Stimulated activated CD4-positive, alpha-beta T cell treated with anti-CD3 and anti-CD28 coated beads, Interleukin-15, amount 100 ng/mL, for 1 hour (primary cell): Measurements from ENCODE around the gene TBL1XR1.
"Not testable (repeated sequence)": the region's sequence is repeated elsewhere in the genome, so short reads cannot be mapped to it uniquely, and the experiment has no call there.

Experiments
- DNase-seq, 2 donors: peaks; one replicate each; pipeline ENCODE4 v3.0.0-alpha.2; 2020; ENCODE audit warnings: low read depth in 1 of 2, low spot score in 1 of 2

TBL1XR1 gene

DNA sequence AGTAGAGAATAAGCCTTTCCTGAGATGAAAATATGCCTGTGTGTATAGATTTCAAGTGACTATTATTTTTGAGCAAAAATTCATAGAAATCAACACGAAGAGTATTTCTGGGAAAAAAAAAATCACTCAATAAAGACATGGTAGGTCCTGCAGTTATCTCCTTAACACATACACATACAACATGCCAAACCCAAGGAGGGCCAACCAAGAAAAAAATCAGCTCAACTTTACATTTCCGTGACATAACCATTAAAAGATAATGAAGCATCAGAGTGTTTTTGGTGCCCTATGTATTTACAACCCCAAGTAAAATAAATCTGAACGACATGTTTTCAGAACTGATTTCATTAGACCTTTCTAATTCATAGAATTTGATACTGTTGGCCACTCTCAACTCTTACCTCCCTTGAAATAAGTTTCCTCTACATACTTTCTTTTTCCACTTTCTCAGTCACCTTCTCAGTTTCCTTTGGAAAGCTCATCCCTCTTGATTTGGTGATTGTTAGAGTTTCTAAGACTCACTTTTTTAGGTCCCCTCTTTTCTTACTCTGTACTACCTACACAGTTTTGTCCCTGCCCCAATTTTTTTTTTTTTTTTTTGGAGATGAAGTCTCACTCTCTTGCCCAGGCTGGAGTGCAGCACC, 162.3 kb downstream of the TBL1XR1 start:
- DNase-seq = no peak

DNA sequence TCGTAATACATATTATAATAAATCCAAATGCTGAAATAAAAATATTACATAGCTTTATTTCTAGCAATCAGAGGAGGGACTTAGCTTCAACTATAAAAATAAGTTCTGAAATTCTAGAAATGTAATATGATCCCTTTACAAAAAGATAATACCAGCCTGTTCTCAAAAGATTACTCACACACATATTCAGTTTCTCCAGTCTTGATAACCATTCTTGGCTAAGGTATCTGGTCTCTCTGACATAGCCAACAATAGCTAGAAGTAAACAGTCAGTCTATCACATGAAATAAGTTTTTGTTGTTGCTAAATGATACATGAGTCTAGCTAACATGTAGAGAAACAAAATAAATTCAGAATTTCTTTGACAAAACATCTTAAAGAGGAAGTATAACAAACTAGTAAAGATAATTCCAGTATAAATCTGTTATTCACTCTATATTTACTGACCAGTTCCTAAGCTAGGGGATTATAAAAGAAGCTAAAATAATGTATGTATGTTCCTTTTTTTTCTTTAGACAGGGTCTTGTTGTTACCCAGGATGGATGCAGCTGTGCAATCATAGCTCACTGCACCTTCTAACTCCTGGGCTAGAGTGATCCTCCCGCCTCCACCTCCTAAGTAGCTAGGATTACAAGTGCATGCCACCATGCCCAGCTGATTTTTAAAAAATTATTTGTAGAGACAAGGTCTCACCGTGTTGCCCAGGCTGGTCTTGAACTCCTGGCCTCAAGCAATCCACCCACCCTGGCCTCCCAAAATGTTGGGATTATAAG, 170.6 kb downstream of the TBL1XR1 start:
- DNase-seq = no peak

DNA sequence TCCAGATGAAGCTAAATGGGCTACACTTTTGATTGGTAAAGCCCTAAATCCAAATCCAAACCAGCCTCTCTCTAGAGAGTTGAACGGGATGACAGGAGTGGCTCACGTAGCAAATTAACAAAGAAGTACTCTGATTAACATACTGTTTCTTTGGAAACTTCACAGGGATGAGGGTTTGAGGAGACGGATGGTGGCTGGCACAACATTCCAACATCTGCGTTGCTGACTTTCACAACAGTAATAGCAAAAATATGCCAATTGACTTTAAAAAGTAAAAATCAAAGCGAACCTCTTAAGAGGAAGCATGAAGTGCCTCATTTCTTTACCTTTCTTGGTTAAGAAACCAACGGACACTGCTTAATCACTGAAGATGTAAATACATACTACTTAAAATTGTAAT, 181.4 kb downstream of the TBL1XR1 start:
- no peak for DNase-seq

DNA sequence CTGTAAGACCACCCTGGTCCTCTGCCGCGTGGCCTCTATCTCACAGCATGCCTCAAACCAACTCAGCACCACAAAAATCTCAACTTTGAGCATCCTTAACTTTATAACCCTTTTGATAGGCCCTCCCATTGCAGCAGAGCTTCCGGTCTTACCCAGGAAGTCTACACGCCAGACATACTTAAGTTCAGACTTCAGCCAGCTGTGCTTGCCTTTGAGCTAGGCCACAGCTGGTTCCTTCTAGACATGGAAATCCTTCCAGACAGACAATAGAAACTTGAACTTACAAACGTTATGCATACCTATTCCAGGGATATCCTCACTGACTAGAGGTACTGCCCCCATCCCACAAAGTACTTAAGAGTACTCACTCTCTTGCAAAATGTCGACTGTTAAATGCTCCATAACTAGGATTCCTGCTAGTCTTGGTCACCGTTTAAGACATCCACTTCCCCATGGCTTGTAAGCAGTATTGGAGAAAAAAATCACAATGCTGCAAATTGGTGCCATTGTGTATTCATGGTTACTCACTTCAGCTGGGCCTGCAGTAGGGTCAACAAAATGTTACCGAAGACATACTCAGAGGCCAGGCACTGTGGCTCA, 183.5 kb downstream of the TBL1XR1 start:
- no peak for DNase-seq

DNA sequence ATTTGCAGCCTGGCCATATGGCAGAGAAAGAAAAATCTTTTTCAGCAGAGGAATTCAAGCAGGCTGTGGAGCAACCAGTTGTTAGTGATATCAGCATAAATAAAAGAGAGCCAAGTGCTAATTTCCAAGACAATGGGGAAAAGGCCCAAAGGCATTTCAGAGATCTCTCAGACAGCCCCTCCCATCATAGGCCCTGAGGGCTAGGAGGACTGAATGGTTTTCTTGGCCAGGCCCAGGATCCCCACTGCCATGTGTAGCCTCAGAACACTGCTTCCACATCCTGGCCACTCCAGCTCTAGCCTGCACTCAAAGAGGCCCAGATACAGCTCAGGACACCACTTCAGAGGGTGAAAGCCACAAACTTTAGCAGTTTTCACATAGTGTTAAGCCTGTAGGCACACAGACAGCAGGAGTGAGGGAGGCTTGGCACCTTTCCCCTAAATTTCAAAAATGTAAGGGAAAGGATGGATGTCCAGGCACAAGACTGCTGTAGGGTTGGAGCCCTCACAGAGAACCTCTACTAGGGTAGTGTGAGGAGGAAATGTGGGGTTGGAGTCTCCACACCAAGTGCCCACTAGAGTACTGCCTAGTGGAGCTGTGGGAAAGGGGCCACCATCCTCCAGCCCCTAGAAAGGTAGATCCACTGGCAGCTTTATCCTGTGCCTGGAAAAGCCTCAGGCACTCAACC, 191.4 kb downstream of the TBL1XR1 start:
- no peak for DNase-seq

DNA sequence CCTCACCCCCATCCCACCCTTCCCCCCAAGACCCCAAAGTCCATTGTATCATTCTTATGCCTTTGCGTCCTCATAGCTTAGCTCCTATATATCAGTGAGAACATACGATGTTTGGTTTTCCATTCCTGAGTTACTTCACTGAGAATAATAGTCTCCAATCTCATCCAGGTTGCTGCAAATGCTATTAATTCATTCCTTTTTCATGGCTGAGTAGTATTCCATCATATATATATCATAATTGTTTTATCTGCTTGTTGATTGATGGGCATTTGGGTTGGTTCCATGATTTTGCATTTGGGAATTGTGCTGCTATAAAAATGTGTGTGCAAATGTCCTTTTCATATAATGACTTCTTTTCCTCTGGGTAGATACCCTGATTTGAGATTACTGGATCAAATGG, 197.1 kb downstream of the TBL1XR1 start:
- not testable (repeated sequence) for DNase-seq

DNA sequence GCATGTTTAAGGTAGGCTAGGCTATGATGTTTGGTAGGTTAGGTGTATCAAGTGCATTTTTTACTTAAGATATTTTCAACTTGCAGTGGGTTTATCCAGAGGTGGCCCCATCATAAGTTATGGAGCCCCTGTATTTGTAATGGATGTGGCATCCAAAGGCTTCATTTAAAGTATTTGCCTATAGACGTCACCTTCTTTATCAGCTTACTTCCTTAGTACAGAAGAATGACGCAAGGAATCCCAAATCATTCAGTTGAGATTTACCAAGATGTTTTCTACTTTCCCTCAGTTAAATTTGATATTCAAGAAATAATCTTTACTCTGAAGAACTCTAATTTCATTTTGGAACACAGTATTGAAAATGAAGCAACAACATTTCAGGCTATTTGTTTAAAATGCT, 201.3 kb downstream of the TBL1XR1 start:
- no peak for DNase-seq

DNA sequence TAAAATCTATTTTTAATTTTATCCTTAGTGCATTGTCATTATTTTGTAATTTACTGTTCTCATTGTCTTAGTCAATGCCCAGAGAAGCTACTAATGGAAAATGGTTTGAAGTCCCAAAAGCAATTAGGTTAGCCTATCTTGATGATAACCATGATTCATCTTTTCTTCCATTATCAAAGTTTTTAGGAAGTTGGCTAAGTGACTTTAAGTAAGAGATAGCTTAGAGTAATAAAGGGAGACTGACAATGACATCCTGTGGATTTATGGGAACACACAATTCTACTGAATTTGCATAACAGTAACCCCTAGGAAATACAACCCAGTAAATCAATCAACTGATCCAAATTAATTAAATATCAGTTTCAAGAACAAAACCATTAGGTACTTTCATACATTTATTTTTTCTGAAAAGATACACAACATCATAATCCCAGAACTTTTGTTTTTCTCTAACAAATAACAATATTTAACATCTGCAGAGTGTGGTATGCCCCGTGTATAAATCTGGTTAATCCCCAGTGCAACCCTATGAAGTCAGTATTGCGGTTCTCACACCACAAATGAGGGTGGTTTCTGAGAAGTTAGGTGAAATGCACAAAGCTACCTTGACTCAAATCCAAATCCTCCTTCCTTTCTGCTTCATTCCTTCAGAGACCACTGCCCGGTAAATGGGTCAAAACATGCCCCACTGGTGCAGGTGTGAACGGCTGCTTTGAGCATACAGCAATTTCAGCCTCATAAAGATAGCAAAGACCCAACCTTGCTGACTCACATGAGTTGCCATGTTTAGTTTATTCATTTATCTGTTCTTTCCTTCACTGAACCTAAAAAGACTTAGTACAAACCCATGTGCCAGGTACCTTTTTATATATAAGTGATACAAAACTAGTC, 202.1 kb downstream of the TBL1XR1 start:
- DNase-seq = no peak

DNA sequence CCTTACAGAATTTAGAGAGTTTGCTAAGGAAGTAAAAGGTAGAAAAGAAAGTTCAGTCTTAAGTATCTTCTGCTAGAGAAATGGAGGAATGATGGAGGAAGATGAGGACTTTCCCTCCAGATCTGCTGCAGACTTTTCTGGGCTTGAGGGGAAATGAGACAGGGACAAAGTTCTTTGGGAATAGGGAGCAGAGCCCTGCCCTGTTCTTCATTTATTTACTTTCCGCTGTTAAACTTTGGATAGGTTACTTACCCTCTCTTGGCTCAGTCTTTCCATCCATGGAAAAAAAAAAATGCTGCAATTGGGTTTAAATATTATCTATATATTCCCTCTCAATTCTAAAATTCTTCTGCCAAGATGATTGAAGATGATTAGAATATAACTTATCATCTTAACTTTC, 202.9 kb downstream of the TBL1XR1 start:
- no peak for DNase-seq

DNA sequence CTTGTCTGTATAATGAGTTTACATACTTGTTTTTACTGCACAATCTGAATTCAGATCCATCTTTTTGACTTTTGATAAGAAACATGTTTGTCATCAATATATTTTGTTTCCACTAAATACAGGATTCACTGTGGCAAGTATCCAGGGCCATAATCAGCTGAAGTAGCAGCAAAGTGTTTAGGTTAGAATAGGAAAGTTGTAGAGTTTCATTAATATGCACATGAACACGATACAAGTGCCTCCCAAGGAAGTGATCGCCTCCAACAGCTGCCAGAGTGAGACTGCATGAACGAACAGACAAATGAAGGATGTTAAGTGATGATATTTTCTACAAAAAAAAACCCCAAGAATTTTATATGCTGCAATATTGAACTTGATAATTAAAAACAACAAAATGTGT, 204.3 kb downstream of the TBL1XR1 start:
- no peak for DNase-seq

DNA sequence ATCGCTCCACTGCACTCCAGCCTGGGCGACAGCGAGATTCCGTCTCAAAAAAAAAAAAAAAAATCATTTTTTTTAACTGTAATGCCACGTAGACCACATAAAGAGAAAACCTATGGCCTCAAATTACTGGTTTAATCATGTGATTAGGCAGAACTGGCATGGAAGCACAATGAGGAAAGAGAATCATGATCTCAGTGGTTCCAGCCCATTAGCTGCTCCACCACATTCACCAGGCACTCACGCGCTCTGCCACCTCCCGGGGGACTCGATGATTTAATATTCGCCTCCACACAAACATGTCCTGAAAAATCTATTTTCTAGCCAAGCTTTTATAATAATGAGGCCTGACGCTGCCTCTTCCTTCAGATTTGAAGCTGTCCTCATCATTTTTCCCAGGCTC, 204.7 kb downstream of the TBL1XR1 start:
- DNase-seq = no peak

DNA sequence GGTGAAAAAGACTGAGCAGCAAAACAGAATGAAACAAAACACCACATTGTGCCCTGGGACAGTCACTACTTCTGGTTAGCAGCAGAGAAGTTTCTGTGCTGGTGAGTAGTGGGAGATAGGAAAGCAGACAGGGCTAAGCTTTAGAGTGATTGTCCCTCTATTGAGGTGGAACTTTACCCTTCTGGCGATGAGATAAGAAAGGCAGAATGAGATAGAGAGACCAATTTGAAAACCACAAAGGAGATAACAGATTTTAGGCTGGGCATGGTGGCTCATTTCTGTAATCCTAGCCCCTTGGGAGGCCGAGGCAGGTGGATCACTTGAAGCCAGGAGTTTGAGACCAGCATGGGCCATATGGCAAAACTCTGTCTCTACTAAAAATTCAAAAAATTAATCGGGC, 208.5 kb downstream of the TBL1XR1 start:
- DNase-seq = no peak

DNA sequence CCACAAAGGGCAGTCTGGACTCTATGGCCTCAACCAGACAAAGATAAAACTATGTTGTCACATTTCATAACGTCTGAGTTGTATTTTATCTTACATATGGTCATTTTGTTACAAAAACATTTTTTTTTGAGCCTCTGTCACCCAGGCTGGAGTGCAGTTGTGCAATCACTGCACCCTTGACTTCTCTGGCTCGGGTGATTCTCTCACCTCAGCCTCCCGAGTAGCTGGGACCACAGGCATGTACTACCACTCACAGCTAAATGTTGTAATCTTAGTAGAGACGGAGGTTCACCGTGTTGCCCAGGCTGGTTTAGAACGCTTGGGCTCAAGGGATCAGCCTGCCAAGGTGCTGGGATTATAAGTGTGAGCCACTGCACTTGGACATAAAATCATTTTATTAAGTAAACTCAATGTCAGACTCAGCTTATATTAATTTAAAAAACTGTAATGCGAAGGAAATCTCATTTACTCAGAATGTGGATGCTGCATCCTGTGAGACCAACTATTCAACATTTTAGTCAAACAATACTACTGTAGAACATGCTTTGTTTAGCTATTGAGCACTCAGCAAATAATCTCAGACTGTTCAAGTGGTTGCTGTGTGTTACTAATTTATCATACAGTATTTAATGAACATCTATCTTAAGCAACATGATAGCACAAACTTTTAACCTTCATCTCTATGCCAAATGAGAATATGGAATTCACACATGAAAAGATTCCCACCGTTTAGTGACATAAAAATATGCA, 209.2 kb downstream of the TBL1XR1 start:
- no peak for DNase-seq

DNA sequence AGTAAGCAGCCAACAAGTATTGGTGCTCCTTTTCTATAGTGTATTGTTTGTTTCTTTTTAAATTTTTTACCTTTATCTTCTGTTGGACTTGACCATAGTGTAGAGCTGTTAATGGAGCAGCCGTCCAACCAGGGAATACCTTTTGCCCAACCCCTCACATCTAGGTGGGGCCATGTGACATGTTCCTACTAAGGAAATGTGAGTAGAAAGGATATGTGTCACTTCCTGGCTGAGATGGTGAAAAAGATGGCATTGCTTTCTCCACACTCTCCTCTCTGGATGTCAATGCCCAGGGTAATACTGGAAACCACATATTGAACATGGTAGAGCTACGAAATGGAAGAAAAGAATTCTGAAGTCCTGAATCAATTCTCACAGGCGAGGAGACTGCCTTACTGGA, 218.8 kb downstream of the TBL1XR1 start:
- no peak for DNase-seq

DNA sequence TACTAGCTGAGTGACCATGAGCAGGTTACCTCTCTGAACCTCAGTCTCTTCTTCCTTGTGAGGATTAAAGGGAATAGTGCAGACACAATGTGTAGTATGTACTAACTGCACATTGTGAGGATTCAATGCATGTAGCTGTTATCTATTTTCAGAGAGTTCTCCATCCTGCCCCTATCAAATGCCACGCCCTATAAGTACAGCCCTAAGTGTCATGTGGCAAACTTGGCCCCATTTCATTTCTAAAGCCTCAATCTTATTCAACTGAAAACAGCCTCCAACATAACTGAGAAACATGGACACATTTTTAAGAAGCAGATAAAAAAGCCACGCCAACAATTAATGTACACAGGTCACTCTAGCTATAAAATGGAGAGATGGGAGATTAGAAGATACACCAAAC, 220.0 kb downstream of the TBL1XR1 start:
- no peak for DNase-seq

DNA sequence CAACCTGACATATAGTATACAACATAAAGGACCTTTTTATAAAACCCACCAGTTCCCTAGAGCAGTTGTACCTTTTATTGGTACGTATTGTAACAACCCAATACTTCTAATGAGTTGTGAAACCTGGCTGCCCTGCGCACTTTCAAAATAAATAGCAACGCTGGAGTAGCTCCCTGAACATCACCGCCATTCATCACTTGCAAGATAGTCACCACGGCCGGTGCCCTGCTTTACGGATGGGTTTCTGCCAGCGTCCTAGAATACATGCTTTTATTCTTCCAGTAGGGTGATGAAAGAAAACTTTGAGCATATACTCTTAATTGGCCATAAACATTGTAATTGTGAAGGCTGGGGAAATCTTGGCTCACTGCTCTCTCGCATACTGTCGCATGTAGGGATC, 220.7 kb downstream of the TBL1XR1 start:
- no peak for DNase-seq

DNA sequence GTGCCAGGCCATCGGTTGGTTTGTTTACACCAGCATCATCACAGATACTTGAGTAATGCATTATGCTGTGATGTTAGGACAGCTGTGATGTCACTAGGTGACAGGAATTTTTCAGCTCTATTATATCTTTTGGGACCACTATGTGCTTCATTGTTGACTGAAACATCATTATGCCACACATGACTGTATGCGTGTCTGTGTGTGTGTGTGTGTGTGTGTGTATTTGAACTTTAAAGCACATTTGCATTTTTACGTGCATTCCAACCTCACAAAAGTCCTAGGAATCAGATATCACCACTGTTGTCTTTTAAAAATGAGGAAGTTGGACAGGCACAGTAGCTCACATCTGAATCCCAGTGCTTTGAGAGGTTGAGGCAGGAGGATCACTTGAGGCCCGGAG, 223.0 kb downstream of the TBL1XR1 start:
- DNase-seq = no peak

DNA sequence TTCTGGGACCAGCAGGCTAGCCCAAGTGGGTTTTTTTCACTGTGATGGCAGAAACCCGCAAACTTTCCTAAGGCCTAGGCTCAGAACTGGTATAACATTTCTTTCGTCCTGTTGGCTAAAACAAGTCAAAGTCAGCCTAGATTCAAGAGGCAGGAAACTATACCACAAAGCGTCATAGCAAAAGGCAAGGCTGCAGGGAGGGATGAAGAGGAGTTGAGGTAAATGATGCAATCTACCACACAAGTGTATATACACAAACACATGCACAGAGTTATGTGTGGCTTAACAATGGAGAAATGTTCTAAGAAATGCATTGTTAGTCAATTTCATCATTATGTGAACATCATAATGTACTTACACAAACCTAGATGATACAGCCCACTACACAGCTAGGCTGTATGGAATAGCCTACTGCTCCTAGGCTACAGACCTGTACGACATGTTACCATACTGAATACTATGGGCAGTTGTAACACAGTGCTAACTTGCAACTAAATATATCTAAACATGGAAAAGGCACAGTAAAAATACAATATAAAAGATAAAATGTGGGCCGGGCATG, 225.6 kb downstream of the TBL1XR1 start:
- DNase-seq = no peak

DNA sequence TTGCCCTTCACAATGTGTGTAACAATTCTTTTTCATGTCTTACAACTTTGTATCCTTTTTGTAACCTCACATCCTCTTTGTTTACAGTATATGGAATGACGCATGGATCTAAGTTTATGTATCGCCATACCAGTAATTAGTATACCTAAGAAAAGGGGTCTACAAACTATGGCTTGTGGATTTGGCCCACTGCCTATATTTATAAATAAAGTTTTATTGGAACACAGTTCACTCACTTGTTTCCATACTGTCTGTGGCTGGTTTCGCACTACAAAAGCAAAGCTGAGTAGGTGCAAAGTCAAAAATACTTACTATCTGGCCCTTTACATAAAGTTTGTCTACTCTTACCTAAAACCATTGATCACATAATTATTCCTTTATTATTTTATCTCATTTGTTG, 226.5 kb downstream of the TBL1XR1 start:
- no peak for DNase-seq

DNA sequence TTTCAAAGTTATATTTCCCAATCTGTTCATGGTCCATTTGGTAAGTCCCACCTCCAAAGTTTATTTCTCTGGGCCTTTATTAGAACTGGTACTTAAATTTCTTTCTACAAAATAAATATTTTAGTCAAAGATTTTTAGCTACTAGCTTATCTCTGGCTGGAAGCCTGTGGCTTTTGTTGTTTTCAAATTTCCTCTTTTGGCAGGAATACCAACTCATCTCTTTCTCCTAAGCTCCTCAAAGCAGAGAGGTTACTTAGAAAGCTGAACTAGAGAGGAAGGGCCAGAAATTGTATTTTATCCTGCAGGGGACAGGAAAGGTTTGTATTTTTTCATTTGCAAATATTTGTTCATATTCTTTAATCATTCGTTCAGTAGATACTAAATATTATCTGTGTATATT, 227.8 kb downstream of the TBL1XR1 start:
- no peak for DNase-seq
